Spinal cord (tissue), 10 donors: ENCODE measurements around the gene PRDM15. TPM values are rescaled to one million over a fixed set of nuclear protein-coding genes. Genes with fewer than 3 reads are reported as not detected.

Source experiments
- DNase-seq, 6 donors: peaks; one replicate each; pipeline versions ENCODE4 v3.0.0 to v3.0.0-alpha.2; 2013 to 2015; ENCODE audit warnings: low spot score in 6 of 6, low read depth in 4 of 6
- H3K27ac ChIP-seq: one replicate; pipeline ENCODE4 v1.5.1; 2013; ENCODE audit warnings: low read depth, low read length, control low read depth
- H3K27me3 ChIP-seq: one replicate; pipeline ENCODE4 v1.6.1; 2013; ENCODE audit warnings: low read length; ENCODE audit not compliant: control insufficient read depth, insufficient read depth
- H3K36me3 ChIP-seq: one replicate; pipeline ENCODE4 v1.6.1; 2013; ENCODE audit warnings: low read length; ENCODE audit not compliant: control insufficient read depth, insufficient read depth
- H3K4me1 ChIP-seq: one replicate; pipeline ENCODE4 v1.6.1; 2013; ENCODE audit warnings: low read length; ENCODE audit not compliant: control insufficient read depth, insufficient read depth
- H3K4me3 ChIP-seq: one replicate; pipeline ENCODE4 v1.5.1; 2013; ENCODE audit warnings: low read depth, low read length, control low read depth
- H3K9me3 ChIP-seq: one replicate; pipeline ENCODE4 v1.6.1; 2013; ENCODE audit warnings: low read length; ENCODE audit not compliant: control insufficient read depth, insufficient read depth
- WGBS: methylation state at CpG from one replicate; pipeline ENCODE4 v1.1.5; 2013; ENCODE audit warnings: missing lambda C conversion rate; ENCODE audit not compliant: insufficient coverage; 5-methylcytosine and 5-hydroxymethylcytosine counted together
- polyA plus RNA-seq, 2 donors: library from polyadenylated mRNA; unstranded; fragments of 120-200 nt; gene quantifications; one replicate each; pipeline ENCODE4 v1.2.1, GENCODE V29; 2013; ENCODE audit not compliant: insufficient read length in 2 of 2
- total RNA-seq, 2 donors: library from RNA; depleted of rRNA in 1 of 2; stranded (reverse); fragments of 120-200 nt in 1 of 2; fragments of >200 nt in 1 of 2; gene quantifications; one replicate each; pipeline versions ENCODE4 v1.2.3 to v1.2.4, GENCODE V29; 2013 to 2014
- donor health status: healthy.

The PRDM15 gene
- total and polyA plus RNA-seq, 4 donors = 4.1 to 7.1 (median 6.3) TPM

DNA sequence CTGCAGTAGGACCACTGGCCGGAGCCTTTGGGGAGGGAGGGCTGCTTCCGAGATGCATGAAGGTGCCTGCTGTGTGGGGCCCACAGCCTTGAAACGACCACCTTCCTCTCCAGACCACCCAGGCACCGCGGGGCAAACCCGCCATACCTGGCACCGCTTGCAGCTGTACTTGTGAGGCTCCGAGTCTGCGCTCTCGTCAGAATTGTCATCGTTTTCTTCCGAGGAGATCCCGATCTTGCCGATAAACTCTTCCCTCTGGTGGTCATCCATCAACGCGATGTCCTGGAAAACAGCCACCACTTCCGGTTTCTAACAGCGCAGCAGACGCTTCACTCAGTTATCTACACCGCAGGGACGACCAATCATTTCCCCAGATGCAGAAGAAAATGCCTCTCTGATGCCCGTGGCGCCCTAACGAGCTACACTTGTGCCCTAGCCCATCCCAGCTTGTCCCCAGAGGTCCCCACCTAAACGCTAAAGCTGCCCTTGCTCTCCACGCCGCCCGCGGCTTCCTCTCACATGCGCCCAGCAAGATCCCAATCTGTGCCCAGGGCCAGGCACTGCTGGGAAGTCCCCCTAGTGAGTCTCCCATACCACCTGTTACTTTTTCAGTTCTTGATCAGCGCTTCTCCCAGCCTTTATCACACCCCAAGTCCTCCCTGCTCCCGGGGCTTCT, 57.2 kb downstream of the PRDM15 start:
- Histone ChIP-seq H3K27me3 (no peaks in the 10 kb centered on the region), H3K36me3 (peaks cover 67% of the 10 kb centered on the region), H3K4me1 (no peaks in the 10 kb centered on the region), H3K4me3 (no peak overlapping the region), H3K27ac (no peak overlapping the region), H3K9me3 (no peaks in the 10 kb centered on the region)
- 89% methylated on average over 30 of the region's 32 CpGs for WGBS
- no peak for DNase-seq

DNA sequence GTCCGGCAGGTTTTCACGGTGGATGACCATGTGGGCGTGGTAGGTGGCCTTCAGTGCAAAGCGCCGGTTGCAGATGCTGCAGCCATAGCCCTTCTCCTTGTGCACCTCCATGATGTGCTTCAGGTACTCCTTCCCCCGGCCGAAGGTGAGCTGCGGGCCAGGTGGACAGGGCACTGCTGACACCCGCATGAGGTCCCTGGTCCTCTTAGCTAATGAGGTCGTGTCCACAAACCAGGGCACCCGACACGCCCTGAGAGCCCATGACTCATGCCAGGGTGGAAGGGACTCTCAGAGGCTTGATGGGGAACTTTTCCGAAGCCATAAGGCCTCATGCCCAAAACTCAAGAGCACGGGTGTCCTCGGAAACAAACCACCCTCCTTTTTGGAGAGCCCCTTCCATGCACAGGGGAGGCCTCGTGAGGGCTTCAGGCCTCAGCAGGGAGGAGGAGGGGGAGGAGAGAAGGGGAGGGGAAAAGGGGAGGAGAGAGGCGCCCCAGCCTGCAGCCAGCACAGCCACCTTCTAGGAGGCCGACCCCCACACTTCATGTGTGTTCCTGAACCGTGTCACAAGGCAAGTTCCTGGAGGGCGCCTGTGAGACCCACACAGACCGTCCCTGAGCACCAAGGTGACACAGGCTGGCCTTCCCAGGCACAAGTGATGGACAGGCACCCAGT, 57.9 kb downstream of the PRDM15 start:
- Histone ChIP-seq H3K27ac (no peak overlapping the region), H3K36me3 (peaks cover 70% of the 10 kb centered on the region), H3K9me3 (no peaks in the 10 kb centered on the region), H3K27me3 (no peaks in the 10 kb centered on the region), H3K4me3 (no peak overlapping the region), H3K4me1 (peaks cover 6% of the 10 kb centered on the region)
- no peak for DNase-seq
- WGBS = 92% methylated on average over 21 of the region's 21 CpGs

DNA sequence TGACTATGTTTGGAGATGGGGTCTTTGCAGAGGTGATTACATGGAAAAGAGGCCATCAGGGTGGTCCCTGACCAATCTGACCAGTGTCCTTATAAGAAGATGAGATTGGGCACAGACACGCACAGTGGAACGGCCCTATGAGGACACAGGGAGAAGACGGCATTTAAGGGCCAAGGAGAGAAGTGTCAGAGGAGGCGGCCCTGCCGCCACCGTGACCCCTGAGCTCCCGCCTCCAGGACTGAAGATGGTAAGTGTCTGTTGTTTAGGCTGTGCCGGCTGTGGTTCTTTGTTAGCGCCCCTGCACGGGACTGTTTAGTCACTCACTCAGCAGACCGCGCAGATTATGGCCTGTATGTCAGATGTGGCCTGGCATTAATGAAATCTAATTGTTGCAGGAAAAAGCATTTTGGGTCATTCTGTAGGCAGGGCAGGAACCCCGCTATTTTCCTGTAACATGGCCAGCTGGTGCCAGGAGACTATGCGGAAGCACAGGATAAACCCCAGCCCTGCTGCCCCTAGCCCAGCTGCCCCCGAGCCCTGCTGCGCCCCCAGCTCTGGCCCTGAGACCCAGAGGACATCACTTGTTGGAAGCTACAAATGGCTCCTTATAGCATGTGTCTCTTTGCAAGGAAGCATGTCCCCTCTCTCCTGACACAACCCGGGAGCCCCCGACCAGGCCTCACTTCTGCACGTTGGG, 58.6 kb downstream of the PRDM15 start:
- Histone ChIP-seq H3K9me3 (no peaks in the 10 kb centered on the region), H3K4me1 (peaks cover 6% of the 10 kb centered on the region), H3K4me3 (no peak overlapping the region), H3K27me3 (no peaks in the 10 kb centered on the region), H3K36me3 (peaks cover 71% of the 10 kb centered on the region), H3K27ac (no peak overlapping the region)
- WGBS = 93% methylated on average over 19 of the region's 19 CpGs
- DNase-seq = no peak

DNA sequence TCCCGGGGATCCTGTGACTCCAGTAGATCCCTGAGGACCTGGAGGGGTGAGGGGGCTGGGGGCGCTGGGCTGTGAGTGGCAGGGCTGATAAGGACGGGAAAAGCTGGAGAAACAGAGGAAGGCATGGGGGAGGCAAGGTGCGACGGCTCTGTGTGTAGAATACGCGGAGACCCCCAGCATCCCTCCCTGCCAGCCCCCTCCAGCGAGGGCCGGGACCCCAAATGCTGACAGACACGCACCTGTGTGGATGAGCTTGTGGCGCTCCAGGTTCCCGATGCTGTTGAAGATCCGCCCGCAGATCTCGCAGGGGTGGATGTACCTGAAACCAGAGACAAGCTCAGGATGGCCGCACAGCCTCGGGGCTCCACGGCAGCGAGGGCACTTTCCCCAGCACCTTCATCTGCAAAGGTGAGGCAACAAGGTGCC, 59.3 kb downstream of the PRDM15 start:
- H3K9me3 ChIP-seq = no peaks in the 10 kb centered on the region
- no peak for DNase-seq
- no peaks in the 10 kb centered on the region for H3K27me3 ChIP-seq
- no peak overlapping the region for H3K4me3 ChIP-seq
- H3K4me1 ChIP-seq = peaks cover 6% of the 10 kb centered on the region
- 98% methylated on average over 19 of the region's 19 CpGs for WGBS
- no peak overlapping the region for H3K27ac ChIP-seq
- peaks cover 72% of the 10 kb centered on the region for H3K36me3 ChIP-seq

GRCh38 chr21:41819236-41819855, 59.8 kb downstream of the PRDM15 start:
- Histone ChIP-seq H3K27ac (no peak overlapping the region), H3K4me1 (peaks cover 6% of the 10 kb centered on the region), H3K27me3 (no peaks in the 10 kb centered on the region), H3K4me3 (no peak overlapping the region), H3K36me3 (peaks cover 68% of the 10 kb centered on the region), H3K9me3 (no peaks in the 10 kb centered on the region)
- no peak for DNase-seq
- 96% methylated on average over 26 of the region's 26 CpGs for WGBS

DNA sequence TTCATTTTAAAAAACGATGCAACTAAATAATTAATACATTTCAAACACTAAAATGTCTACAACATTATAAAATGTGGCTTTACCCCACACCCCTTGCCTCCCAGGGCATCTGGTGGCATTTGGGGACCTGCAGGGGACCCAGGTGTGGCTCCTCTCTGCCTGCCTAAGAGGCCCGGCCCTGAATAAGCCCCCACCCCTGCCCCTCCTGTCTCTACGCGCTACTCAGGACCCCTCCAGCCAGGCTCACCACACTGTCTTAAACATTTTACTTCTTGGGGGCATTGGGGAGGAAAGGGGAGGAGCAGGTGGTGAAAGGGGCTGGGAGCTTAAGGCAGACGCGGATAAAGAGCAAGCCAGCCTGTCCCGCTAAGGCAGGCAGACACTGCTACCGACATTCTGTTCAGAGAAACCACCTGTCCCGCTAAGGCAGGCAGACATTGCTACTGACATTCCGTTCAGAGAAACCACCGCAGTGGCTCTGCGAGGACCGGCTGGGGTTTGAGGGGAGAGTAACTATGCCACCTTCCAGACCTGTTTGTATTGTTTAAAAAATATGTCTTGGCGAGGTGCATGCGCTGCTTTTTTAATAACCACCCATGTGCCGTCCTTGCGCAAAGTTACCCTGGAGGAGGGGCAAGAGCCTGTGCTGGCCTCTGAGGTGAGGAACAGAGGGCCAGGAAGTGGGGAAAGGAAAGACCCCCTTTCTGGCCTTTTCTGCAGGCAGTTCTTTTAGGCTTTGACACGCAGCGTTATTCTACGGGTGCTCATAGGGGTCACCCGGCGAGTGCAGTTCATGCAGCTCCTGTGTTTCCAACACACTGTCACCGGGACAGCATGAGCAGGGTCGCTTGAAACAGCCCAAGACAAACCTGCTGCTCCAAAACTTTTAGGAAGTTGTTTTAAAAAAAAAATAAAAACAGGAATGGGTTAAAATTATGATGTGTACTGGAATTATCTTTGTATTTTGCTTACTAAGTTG, 61.0 kb downstream of the PRDM15 start:
- Histone ChIP-seq H3K36me3 (peaks cover 64% of the 10 kb centered on the region), H3K4me1 (peaks cover 6% of the 10 kb centered on the region), H3K27me3 (no peaks in the 10 kb centered on the region), H3K27ac (no peak overlapping the region), H3K9me3 (no peaks in the 10 kb centered on the region), H3K4me3 (no peak overlapping the region)
- WGBS = 87% methylated on average over 12 of the region's 24 CpGs
- DNase-seq = no peak

GRCh38 chr21:41817228-41817627, 61.9 kb downstream of the PRDM15 start:
- peak; percentile 28 to 92 (median 54) for DNase-seq
- Histone ChIP-seq H3K4me3 (no peak overlapping the region), H3K36me3 (peaks cover 63% of the 10 kb centered on the region), H3K27me3 (no peaks in the 10 kb centered on the region), H3K9me3 (no peaks in the 10 kb centered on the region), H3K27ac (no peak overlapping the region), H3K4me1 (peaks cover 6% of the 10 kb centered on the region)
- no CpG with 5 or more reads among the region's 3 CpGs for WGBS

DNA sequence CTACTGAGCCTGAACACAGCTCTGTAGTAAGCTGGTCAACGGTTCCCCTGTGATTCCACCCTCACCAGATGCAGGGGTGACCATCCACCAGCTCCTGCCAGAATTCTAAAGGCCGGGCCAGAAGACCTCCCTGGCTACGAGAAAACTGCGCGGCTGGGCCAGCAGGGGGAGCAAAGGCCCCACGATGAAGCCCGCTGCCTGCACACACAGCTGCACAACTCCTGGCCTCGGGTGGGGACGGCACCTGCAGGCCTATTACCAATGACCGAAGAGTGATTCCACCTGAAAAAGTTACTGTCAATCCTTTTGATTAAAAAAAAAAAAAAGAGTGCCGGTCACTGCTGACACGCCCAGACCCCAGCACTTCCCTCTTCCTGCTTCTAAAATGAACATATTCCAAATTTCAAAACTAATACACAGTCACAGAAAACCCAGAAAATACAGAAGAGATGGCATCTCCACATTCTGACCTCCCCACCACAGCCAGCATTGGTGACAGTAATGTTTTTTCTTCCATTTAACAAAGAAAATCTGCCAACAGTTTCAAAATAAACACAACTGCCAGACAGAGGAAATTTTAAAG, 62.5 kb downstream of the PRDM15 start:
- Histone ChIP-seq H3K4me3 (no peak overlapping the region), H3K36me3 (peaks cover 63% of the 10 kb centered on the region), H3K4me1 (peaks cover 6% of the 10 kb centered on the region), H3K27ac (no peak overlapping the region), H3K9me3 (no peaks in the 10 kb centered on the region), H3K27me3 (no peaks in the 10 kb centered on the region)
- peak; percentile 5 to 84 (median 30) for DNase-seq
- 17% methylated on average over 10 of the region's 12 CpGs for WGBS
